ENCODE data around the gene MORN2. TPM values are rescaled to one million over a fixed set of nuclear protein-coding genes. Genes with fewer than 3 reads are reported as not detected.

MORN2 gene
- total RNA-seq, 1 experiment from 2014 or later = 8.0 TPM

DNA sequence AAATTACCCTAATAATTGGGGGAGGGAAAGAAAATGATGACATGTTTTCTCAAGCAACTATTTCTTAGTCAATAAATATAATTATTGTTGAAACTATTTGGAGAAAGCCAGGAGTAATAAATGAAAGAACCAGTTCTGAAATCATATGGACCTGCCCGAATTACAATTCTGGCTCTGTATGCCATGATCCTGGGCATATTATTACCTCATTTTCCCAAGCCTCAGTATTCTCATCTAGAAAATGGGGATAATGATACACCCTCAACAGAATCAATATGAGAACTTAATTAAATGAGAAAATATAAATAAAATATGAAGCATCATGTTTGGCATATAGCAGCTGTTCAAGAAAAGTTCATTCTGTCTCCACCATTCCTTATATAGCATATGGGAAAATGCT lies 36.8 kb downstream of the MORN2 start:
- H2BK15ac ChIP-seq (ENCODE audit: low read depth, low read length) = no peak overlapping the region
- H2AK5ac ChIP-seq (ENCODE audit: insufficient read length, low read length) = no peak overlapping the region
- no peak overlapping the region for H3K56ac ChIP-seq (ENCODE audit: insufficient read length, low read depth, low read length)
- no peak overlapping the region for H4K8ac ChIP-seq (replicated peaks; ENCODE audit: insufficient read length, low read depth, low read length)
- H3K9me3 ChIP-seq (ENCODE audit: control insufficient read depth, low read depth, low read length) = no peaks in the 10 kb centered on the region
- H3K79me2 ChIP-seq (ENCODE audit: insufficient read depth, low read length) = no peaks in the 10 kb centered on the region
- no peak overlapping the region for H3K14ac ChIP-seq (ENCODE audit: insufficient read depth, low read length)
- Mint-ChIP-seq H3K9me3 (no peaks in the 10 kb centered on the region), H3K27ac (no peak overlapping the region), H3K4me1 (no peaks in the 10 kb centered on the region), H3K4me3 (no peak overlapping the region), H3K36me3 (ENCODE audit: insufficient read depth in 1 of 3, low read depth in 3 of 3) (no peaks in the 10 kb centered on the region), H3K27me3 (ENCODE audit: low read depth) (no peaks in the 10 kb centered on the region)
- no peak overlapping the region for H3T11ph ChIP-seq (ENCODE audit: low read length)
- H3K9ac ChIP-seq (ENCODE audit: extremely low read depth, insufficient read length, low read length) = no peak overlapping the region
- no peak overlapping the region for H2BK12ac ChIP-seq (ENCODE audit: insufficient read length, low read depth, low read length)
- H4K91ac ChIP-seq (ENCODE audit: insufficient read length, low read depth, low read length) = no peak overlapping the region
- H2BK5ac ChIP-seq (ENCODE audit: insufficient read length, low read length) = no peak overlapping the region
- no peaks in the 10 kb centered on the region for H3K23me2 ChIP-seq (ENCODE audit: insufficient read length, low read depth, low read length, poor library complexity, severe bottlenecking)
- no peak overlapping the region for H3K18ac ChIP-seq (ENCODE audit: insufficient read length, low read depth, low read length)
- H4K20me1 ChIP-seq (ENCODE audit: control insufficient read depth, insufficient read depth, insufficient read length) = no peaks in the 10 kb centered on the region
- no peak for TF ChIP-seq CTCF (conservative IDR thresholded peaks at IDR 0.05)
- no peak overlapping the region for H3K4ac ChIP-seq (ENCODE audit: low read depth, low read length)
- H3K27me3 ChIP-seq (ENCODE audit: insufficient read depth, low read length) = no peaks in the 10 kb centered on the region
- H3K79me1 ChIP-seq (ENCODE audit: insufficient read depth, low read depth, low read length, poor library complexity, severe bottlenecking) = no peaks in the 10 kb centered on the region
- H2BK120ac ChIP-seq (ENCODE audit: low read depth, low read length, poor library complexity, severe bottlenecking) = no peak overlapping the region
- no peaks in the 10 kb centered on the region for H3K4me1 ChIP-seq (ENCODE audit: insufficient read depth, low read length)
- DNase-seq = no peak
- no peak overlapping the region for H3K23ac ChIP-seq (ENCODE audit: insufficient read length, low read depth, low read length)
- no CpG with 5 or more reads among the region's 1 CpG for WGBS (ENCODE audit: extremely low coverage, insufficient read length, low lambda C conversion rate)
- H2AFZ ChIP-seq (ENCODE audit: low read length) = no peak overlapping the region
- H4K5ac ChIP-seq (ENCODE audit: insufficient read length, low read depth, low read length) = no peak overlapping the region
- H2BK20ac ChIP-seq (ENCODE audit: low read depth, low read length, poor library complexity, severe bottlenecking) = no peak overlapping the region
- H3K27ac ChIP-seq (ENCODE audit: insufficient read length, low read depth, low read length) = no peak overlapping the region
- H3K4me2 ChIP-seq (ENCODE audit: insufficient read depth, insufficient read length, low read length) = no peak overlapping the region
